Heart right ventricle (tissue), 16 donors: Measurements from ENCODE around the gene CAMKV. TPM values are rescaled to one million over a fixed set of nuclear protein-coding genes. Genes with fewer than 3 reads are reported as not detected.

ENCODE experiments used
- ATAC-seq, 8 donors: fragments of 200-7000 bp; cut with Tn5 transposase; one replicate each; pipeline ENCODE4 v1.9.1; 2020; ENCODE audit warnings: mild to moderate bottlenecking in 8 of 8, moderate library complexity in 8 of 8, moderate number of reproducible peaks in 1 of 8
- DNase-seq, 2 donors: peaks; one replicate each; pipeline ENCODE4 v3.0.0-alpha.2; 2020
- H3K27ac ChIP-seq, 10 donors: fragments of 200-600 bp; sonication (generic) in 2 of 10; one replicate each; pipeline versions ENCODE4 v1.5.0 to v1.8.0; 2020 to 2022; ENCODE audit warnings: mild to moderate bottlenecking in 3 of 10
- H3K27me3 ChIP-seq, 7 donors: fragments of 200-600 bp; one replicate each; pipeline ENCODE4 v1.8.0; 2021 to 2022; ENCODE audit warnings: mild to moderate bottlenecking in 2 of 7
- H3K36me3 ChIP-seq, 9 donors: fragments of 200-600 bp; sonication (generic) in 1 of 9; one replicate each; pipeline versions ENCODE4 v1.5.0 to v1.8.0; 2020 to 2022; ENCODE audit warnings: mild to moderate bottlenecking in 2 of 9
- H3K4me1 ChIP-seq, 9 donors: fragments of 200-600 bp; sonication (generic) in 1 of 9; one replicate each; pipeline versions ENCODE4 v1.5.0 to v1.8.0; 2020 to 2022; ENCODE audit warnings: mild to moderate bottlenecking in 4 of 9
- H3K4me3 ChIP-seq, 10 donors: fragments of 200-600 bp; sonication (generic) in 2 of 10; one replicate each; pipeline versions ENCODE4 v1.5.0 to v1.8.0; 2020 to 2022; ENCODE audit warnings: mild to moderate bottlenecking in 7 of 10, moderate library complexity in 2 of 10
- H3K9me3 ChIP-seq, 11 donors: fragments of 200-600 bp in 10 of 11; sonication (generic) in 2 of 11; one replicate each; pipeline versions ENCODE4 v1.5.0 to v1.8.0; 2013 to 2022; ENCODE audit warnings: mild to moderate bottlenecking in 2 of 11, control low read depth in 1 of 11, moderate library complexity in 1 of 11
- WGBS, 2 donors: extraction: QIAGEN DNeasy Blood & Tissue Kit; methylation state at CpG; one replicate each; pipeline ENCODE4 v1.1.7; 2013; ENCODE audit warnings: inconsistent platforms in 1 of 2; 5-methylcytosine and 5-hydroxymethylcytosine counted together
- intact Hi-C, 10 donors: fragments of 100-400 bp; cut with DNase I; formaldehyde crosslinking; loops; one replicate each; pipeline versions ENCODE4 v1.11.1 to v1.14.2; 2022
- polyA plus RNA-seq, 2 donors: library from polyadenylated mRNA; stranded (reverse); fragments of 200-250 nt; gene quantifications; one replicate each; pipeline ENCODE4 v1.2.3, GENCODE V29; 2013
- total RNA-seq, 10 donors: library from RNA; stranded (reverse); fragmentation: NEBNext Ultra II Directional in 3 of 10; extraction: Animal tissue kit (Norgen Biotek cat#: 25700) in 3 of 10; gene quantifications; one replicate each; pipeline versions ENCODE4 v1.2.1 to v1.2.4, GENCODE V29; 2021 to 2023
- TF ChIP-seq, protein P1 (sequence below), 9 donors: fragments of 200-600 bp; sonication (generic) in 2 of 9; IDR thresholded peaks; one replicate each; pipeline versions ENCODE4 v1.5.0 to v1.8.0; 2021 to 2022; ENCODE audit warnings: antibody characterized with exemption in 9 of 9, mild to moderate bottlenecking in 5 of 9, moderate library complexity in 1 of 9
- donor health status: Arrhythmogenic right ventricular cardiomyopathy.
- donor health status: ischemic (EF 13 %, LVEDD 7.1; RV severe dilation, severe dysfunction).
- donor health status: healthy with polysubstance abuse.
- donor health status: DM: no; HTN: yes; CAD: no.
- donor health status: DM: no; HTN: no; CAD: no.
- donor health status: ischemic (EF 25% LVEDD 6.9; RV normal size, moderate dysfunction).
- donor health status: ischemic (EF 25% LVEDD 5.7; RV mildly dilated, moderate dysfunction).
- donor health status: healthy.
- donor health status: DM: yes; HTN: yes; CAD: no.
- donor health status: Ischemic cardiomyopathy.
- donor health status: ischemic (EF 35%, LVEDD 5.7; RV mildly dilated, moderate dysfunction).
- donor health status: nonischemic (EF 11% LVEDD 7.7; RV severe dilation, severe dysfunction).
- donor health status: DM: yes; HTN: yes; CAD: no.
- donor health status: PGD.
- donor health status: ischemic (EF 29% LVEDD 5.4; RV normal size, mild dysfunction).
- donor health status: nonischemic (EF 23%, LVEDD 6.1; RV moderate dilation, normal function).

Gene CAMKV
- total and polyA plus RNA-seq, 12 donors: not detected

DNA sequence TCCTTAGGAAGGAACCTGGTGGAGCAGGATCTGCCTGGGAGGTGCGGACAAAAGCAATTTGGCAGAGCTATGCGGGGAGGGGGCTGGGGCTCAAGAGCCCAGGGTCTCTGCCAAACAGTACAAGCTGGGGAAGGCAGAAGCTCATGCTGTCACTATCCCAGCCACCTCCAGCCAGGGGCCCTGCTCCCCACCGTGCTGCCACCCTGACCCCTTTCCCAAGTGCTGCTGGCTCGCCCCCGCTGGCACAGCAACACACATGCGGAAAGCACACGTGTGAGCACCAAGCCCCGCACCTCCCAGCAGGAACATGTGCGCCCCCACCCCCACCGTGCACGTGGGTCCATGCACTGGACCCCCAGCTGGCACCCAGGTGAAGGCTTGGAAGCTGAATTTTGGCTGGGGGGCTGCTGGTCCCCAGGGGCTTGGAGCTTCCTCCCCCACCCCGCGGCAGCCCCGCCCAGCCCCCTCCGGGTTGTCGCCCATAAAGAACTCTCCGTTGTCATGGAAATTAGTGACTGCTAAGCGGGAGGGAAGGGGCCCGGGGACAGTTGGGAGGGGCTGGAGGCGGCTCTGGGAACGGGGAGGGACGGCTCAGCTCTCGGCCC is 742 bp downstream of the CAMKV start:
- TF ChIP-seq, protein P1, sequence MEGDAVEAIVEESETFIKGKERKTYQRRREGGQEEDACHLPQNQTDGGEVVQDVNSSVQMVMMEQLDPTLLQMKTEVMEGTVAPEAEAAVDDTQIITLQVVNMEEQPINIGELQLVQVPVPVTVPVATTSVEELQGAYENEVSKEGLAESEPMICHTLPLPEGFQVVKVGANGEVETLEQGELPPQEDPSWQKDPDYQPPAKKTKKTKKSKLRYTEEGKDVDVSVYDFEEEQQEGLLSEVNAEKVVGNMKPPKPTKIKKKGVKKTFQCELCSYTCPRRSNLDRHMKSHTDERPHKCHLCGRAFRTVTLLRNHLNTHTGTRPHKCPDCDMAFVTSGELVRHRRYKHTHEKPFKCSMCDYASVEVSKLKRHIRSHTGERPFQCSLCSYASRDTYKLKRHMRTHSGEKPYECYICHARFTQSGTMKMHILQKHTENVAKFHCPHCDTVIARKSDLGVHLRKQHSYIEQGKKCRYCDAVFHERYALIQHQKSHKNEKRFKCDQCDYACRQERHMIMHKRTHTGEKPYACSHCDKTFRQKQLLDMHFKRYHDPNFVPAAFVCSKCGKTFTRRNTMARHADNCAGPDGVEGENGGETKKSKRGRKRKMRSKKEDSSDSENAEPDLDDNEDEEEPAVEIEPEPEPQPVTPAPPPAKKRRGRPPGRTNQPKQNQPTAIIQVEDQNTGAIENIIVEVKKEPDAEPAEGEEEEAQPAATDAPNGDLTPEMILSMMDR (IDR thresholded peaks at IDR 0.05): no peak
- peak overlapping the region in 8 of 10 donors; percentile 21 to 48 (median 40) for H3K4me3 ChIP-seq
- peaks cover 3 to 16% (median 12%) of the 10 kb centered on the region in 9 donors for H3K4me1 ChIP-seq
- no peaks in the 10 kb centered on the region for H3K9me3 ChIP-seq
- no peak overlapping the region for H3K27ac ChIP-seq
- 3 to 4% methylated on average over 23 of the region's 23 CpGs for WGBS, 2 donors
- H3K27me3 ChIP-seq: peaks cover 10 to 60% (median 41%) of the 10 kb centered on the region in 7 donors
- ATAC-seq (no peak), DNase-seq (no peak)
- H3K36me3 ChIP-seq: no peaks in the 10 kb centered on the region
- intact Hi-C loops: no loop called here

DNA sequence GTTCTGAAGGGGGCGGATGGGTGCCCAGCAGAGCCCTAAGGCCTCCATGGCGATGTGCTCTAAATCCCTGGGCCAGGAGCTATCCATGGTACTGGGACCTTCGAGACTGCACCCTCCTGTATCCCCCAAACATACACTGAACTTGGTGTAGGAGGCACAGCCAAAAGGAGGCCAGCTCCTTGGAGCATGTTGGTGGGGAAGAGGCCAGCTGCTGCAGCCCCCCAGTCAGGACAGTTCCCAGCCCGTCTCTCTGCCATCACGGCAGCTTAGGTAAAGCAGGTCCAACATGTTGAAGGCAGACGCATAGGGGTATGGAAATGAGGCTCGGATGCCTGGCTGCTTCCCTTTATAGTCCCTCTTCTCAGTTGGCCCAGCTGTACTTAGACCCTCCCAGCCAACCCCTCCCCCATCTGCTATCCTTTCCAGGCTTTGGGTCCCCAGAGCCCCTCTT is 1.8 kb downstream of the CAMKV start:
- H3K27me3 ChIP-seq: peaks cover 10 to 60% (median 41%) of the 10 kb centered on the region in 7 donors
- WGBS, 2 donors: 16% methylated on average over 7 of the region's 7 CpGs

DNA sequence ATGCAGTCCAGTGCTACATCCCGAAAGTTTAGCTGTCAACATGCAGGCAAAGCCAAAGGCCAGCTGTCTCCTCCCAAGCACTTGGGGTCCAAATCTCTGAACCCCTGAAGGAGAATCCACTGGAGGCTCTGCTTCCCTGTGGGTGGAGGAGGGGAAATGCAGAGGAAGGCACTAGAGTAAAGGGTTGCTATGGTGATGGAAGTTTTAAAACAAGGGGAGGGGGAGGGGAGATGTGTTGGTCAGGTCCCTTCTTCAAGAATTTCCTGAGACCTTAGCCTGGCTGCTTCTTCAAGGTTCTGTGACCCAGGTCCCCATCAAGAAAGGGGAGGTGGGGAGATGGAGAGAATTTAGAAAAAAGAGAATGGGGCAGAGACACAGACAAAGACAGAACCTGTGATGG is 2.3 kb downstream of the CAMKV start:
- peaks cover 3 to 16% (median 12%) of the 10 kb centered on the region in 9 donors for H3K4me1 ChIP-seq
- H3K27ac ChIP-seq: no peak overlapping the region
- WGBS, 2 donors: 89 to 95% methylated on average over 1 of the region's 1 CpG
- peaks cover 10 to 60% (median 41%) of the 10 kb centered on the region in 7 donors for H3K27me3 ChIP-seq
- H3K36me3 ChIP-seq: no peaks in the 10 kb centered on the region
- intact Hi-C loops: no loop called here
- DNase-seq (no peak), ATAC-seq (no peak)
- no peak overlapping the region for H3K4me3 ChIP-seq
- H3K9me3 ChIP-seq: no peaks in the 10 kb centered on the region
- TF ChIP-seq, protein P1 (IDR thresholded peaks at IDR 0.05): no peak

More for the DNA sequence above, 1.8 kb downstream of the CAMKV start:
- intact Hi-C loops: no loop called here
- Histone ChIP-seq H3K4me3 (no peak overlapping the region), H3K36me3 (no peaks in the 10 kb centered on the region), H3K9me3 (no peaks in the 10 kb centered on the region), H3K27ac (no peak overlapping the region), H3K4me1 (peaks cover 3 to 16% (median 12%) of the 10 kb centered on the region in 9 donors)
- TF ChIP-seq, protein P1 (IDR thresholded peaks at IDR 0.05): no peak
- ATAC-seq (peak in 1 of 8 donors; percentile 45), DNase-seq (no peak)

DNA sequence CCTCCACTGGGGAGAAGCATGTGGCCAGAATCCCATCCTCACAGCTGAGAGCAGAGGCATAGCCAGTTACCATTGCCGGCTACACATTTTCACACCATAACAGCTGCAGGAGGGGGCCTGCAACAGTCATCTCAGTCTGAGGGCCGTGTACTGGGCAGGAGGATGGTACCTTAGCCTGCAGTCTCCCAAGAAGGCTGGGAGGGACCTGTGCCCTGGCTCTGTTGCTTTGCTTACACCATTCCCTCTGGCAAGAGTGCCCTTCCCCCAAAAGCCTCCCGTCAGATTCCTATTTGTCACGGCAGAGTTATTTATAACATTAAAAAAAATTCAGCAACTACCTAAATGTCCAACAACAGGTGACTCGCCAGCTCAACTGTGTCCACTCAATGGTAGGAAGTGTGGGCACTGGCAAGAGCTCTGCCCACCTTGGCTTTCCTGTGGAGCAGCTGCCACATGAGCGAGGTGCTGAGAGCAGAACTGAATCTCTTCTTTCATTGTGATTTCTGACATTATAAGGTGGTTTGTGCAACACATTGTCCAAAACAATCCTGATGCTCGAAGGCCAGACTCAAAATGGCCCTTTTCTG is 4.4 kb downstream of the CAMKV start:
- ATAC-seq: no peak
- H3K27ac ChIP-seq: no peak overlapping the region
- no peak for DNase-seq
- no peaks in the 10 kb centered on the region for H3K9me3 ChIP-seq
- peaks cover 10 to 48% (median 28%) of the 10 kb centered on the region in 7 donors for H3K27me3 ChIP-seq
- no peak overlapping the region for H3K4me3 ChIP-seq
- WGBS, 2 donors: 49 to 51% methylated on average over 7 of the region's 7 CpGs
- TF ChIP-seq, protein P1 (IDR thresholded peaks at IDR 0.05): no peak
- H3K4me1 ChIP-seq: peaks cover 3 to 16% (median 12%) of the 10 kb centered on the region in 9 donors
- no peaks in the 10 kb centered on the region for H3K36me3 ChIP-seq
- intact Hi-C loops: no loop called here
